IPS DF 19.7 (cell line): ENCODE measurements around the gene KRTAP4-1.
"Not testable (repeated sequence)": the region's sequence is repeated elsewhere in the genome, so short reads cannot be mapped to it uniquely, and the experiment has no call there.

Experiments used
- DNase-seq: peaks from one replicate; pipeline ENCODE4 v3.0.0-alpha.2; 2013; ENCODE audit warnings: low read depth, low spot score

The KRTAP4-1 gene

DNA sequence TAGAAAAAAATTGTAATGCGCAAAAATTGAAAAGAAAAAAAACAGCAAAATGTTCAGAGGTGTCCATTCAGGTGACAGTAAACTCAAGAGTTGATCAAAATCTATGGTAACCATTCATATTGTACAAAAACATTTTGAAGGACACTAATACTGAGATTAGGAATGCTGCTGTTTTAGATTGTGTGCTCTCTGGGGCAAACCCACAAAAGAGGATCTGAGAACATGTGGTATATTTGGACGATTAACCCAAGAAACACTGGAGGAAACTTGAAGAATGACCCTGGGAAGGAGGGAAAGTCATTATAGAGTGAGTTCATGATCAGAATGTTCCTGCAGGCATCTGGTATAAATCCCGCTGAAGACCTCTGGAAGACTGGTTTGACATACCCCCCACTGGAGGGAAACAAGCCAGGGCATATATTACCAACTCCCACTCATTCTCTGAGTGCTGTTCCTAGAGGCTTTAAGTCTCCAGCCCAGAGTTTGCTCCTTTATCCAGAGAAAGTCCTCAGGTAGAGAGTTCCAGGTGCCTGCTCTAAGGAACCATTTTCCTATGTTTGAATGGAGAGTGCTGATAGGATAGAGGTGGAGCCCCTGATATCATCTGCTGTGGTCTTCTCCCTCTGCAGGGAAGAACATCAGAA is 7.8 kb downstream of the KRTAP4-1 start:
- DNase-seq, result no peak

DNA sequence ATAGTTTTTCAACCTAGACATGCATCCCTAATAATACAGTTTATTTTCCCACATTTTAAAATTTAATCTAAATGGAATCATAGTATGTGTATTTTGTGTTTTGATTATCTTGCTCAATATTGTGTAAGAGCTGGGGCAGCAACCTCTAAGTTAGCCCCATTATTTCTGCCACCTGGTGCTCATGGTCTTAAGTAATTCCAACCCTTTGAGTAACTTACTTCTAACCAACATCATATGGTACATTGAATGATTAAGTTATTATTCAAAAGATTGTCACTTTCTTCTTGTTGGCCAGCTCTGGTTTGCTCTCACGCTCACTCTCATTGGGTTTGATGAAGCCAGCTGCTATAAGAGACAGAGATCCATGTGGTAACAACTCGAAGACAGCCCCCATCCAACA is 12.8 kb downstream of the KRTAP4-1 start:
- no peak for DNase-seq

DNA sequence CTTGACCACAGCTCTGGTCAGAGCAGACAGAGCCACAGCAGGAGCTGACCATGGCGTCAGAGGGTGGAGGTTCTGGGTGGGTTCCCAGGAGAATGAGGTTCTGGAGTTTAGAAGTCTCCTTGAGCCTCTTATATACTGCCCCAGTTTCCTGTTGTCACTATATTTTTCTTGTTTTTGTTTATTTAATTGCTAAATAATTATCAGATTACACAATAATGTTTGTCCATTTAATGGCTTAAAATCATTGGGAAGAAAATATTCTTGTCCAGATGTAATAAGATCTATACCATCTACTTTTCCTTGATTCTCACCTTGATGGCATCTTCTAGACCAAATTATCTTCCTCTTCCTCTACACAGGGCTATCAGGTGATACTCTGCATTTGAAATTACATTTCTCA is 16.6 kb downstream of the KRTAP4-1 start, which contains the start of gene KRTAP4-3:
TSS of gene KRTAP4-3 (minus strand) at position 101 of the 400 bp plus-strand sequence. CDS start at position 52, 49 bp downstream.
- DNase-seq, result no peak

DNA sequence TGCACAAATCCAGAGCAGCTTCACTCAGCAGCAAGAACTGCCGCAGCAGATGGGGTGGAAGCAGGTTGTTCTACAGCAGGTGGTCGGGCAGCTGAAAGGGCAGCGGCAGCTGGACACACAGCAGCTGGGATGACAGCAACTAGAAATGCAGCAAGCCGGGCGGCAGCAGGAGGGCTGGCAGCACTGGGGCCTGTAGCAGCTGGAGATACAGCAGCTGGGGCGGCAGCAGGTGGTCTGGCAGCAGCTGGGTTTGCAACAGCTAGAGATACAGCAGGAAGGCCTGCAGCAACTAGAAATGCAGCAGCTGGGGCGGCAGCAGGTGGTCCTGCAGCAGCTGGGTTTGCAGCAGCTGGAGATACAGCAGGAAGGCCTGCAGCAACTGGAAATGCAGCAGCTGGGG is 17.1 kb downstream of the KRTAP4-1 start:
- no peak for DNase-seq

GRCh38 chr17:41163828-41164227 is 20.9 kb downstream of the KRTAP4-1 start:
- DNase-seq, result no peak

- no peak for DNase-seq
Observed at GRCh38 chr17:41160648-41161047, 24.1 kb downstream of the KRTAP4-1 start, which contains the start of gene KRTAP4-4. TSS of gene KRTAP4-4 (minus strand) at chr17:41160748. CDS start at chr17:41160691, 57 bp downstream.

- not testable (repeated sequence) for DNase-seq
Observed at GRCh38 chr17:41160190-41160589, 24.5 kb downstream of the KRTAP4-1 start.

DNA sequence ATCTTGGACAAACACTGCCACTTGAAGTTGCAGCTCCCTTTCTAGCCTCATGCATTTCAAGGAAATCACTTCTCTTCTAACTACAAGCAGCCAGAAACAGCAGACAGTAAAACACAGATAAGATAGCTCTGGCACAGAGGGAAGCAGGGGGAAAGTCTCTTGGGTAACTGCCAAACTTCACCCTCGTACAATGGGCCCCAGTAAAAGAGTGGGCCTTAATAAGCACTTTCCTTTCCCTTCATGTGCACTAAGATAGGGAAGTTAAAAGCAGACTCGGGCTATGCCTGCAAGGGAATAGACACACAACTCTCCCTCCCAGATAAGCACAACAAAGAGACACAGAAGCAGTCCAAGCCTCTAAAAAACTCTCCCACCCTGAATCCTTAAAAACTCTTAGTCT is 30.9 kb downstream of the KRTAP4-1 start:
- DNase-seq, result no peak

DNA sequence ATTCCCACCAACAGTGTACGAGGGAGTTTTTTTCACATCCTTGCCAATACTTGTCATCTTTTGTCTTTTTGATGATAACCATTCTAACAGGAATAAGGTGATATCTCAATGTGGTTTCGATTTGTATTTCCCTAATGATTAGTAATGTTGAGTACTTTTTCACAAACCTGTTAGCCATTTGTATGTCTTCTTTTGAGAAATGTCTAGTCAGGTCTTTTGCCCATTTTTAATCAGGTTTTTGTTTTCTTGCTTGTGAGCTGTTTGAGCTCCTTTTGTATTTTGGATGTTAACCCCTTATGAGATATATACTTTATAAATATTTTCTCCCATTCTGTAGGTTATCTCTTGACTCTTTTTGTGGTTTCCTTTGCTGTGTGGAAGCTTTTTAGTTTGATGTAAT is 33.2 kb downstream of the KRTAP4-1 start:
- no peak for DNase-seq

- DNase-seq, result no peak
Observed at GRCh38 chr17:41150026-41150425, 34.7 kb downstream of the KRTAP4-1 start.

GRCh38 chr17:41149652-41149985 is 35.1 kb downstream of the KRTAP4-1 start, which contains the start of gene KRTAP4-5:
TSS of gene KRTAP4-5 (minus strand) at chr17:41149825. CDS start at chr17:41149767, 58 bp downstream.
- no peak for DNase-seq

- not testable (repeated sequence) for DNase-seq
Observed at GRCh38 chr17:41148971-41149651, 35.6 kb downstream of the KRTAP4-1 start.

GRCh38 chr17:41147531-41148204 is 37.0 kb downstream of the KRTAP4-1 start:
- DNase-seq, result no peak

GRCh38 chr17:41145261-41145660 is 39.5 kb downstream of the KRTAP4-1 start:
- DNase-seq, result no peak

- no peak for DNase-seq
Observed at GRCh38 chr17:41144846-41145245, 39.9 kb downstream of the KRTAP4-1 start.

DNA sequence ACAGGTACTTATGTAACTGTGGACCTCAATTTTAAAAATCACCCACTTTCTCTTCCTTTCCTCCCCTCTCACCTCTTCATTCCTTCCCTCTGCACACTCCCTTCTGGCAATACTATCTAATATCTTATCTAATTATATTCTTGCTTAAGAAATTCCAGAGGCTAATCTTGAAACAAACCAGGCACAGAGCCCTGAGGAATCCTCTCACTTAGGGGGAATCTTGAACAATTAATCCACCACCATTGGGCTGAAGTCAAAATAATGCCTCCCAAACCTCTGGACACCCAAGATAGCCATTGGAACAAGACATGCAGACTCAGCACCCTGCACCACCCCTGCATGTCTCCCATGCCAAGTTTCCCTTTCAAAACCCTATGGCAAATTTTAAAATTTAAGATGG is 43.4 kb downstream of the KRTAP4-1 start:
- no peak for DNase-seq

GRCh38 chr17:41140360-41141131 is 44.2 kb downstream of the KRTAP4-1 start, which contains the start of gene KRTAP4-6:
TSS of gene KRTAP4-6 (minus strand) at chr17:41140544. CDS start at chr17:41140487, 57 bp downstream.
- DNase-seq, result no peak

- DNase-seq, result not testable (repeated sequence)
Observed at GRCh38 chr17:41139865-41140264, 44.8 kb downstream of the KRTAP4-1 start.
